Nephron progenitor cell (in vitro differentiated cells): ENCODE measurements around the gene CCDC137.
A peak's percentile ranks its signal among the peaks of the same experiment; 100 is the strongest.
"Not testable (repeated sequence)": the region's sequence is repeated elsewhere in the genome, so short reads cannot be mapped to it uniquely, and the experiment has no call there.

ENCODE experiments used
- DNase-seq: peaks from one replicate; pipeline ENCODE4 v3.0.0; 2021
- H3K27ac Mint-ChIP-seq: 2 replicates; pipeline ENCODE4 v1.8.0; 2021; ENCODE audit warnings: mild to moderate bottlenecking, moderate library complexity, mixed read lengths
- H3K27me3 Mint-ChIP-seq: 2 replicates; pipeline ENCODE4 v1.8.0; 2021; ENCODE audit warnings: mild to moderate bottlenecking, low read depth, mixed read lengths; ENCODE audit not compliant: poor library complexity
- H3K36me3 Mint-ChIP-seq: 2 replicates; pipeline ENCODE4 v1.8.0; 2021; ENCODE audit warnings: low read depth, mixed read lengths
- H3K4me1 Mint-ChIP-seq: 2 replicates; pipeline ENCODE4 v1.8.0; 2021; ENCODE audit warnings: mixed read lengths
- H3K4me3 Mint-ChIP-seq: 2 replicates; pipeline ENCODE4 v1.8.0; 2021; ENCODE audit warnings: mild to moderate bottlenecking, moderate library complexity, mixed read lengths
- H3K9me3 Mint-ChIP-seq: 2 replicates; pipeline ENCODE4 v1.8.0; 2021; ENCODE audit warnings: mild to moderate bottlenecking, moderate library complexity, mixed read lengths
- TF ChIP-seq, protein P1 (sequence below): fragments of 200-600 bp; sonication (generic); IDR thresholded peaks from 2 replicates; pipeline ENCODE4 v1.5.0; 2021; ENCODE audit warnings: antibody characterized with exemption

CCDC137 gene

GRCh38 chr17:81666342-81667191 is at the start of gene CCDC137, which contains the start of gene OXLD1:
TSS of gene CCDC137 (plus strand) at chr17:81666737. CDS start at chr17:81666767, 30 bp downstream.
TSS of gene OXLD1 (minus strand) at chr17:81666605. CDS start at chr17:81666577, 28 bp downstream.
- peaks cover 40% of the 10 kb centered on the region for H3K36me3 Mint-ChIP-seq
- TF ChIP-seq, protein P1, sequence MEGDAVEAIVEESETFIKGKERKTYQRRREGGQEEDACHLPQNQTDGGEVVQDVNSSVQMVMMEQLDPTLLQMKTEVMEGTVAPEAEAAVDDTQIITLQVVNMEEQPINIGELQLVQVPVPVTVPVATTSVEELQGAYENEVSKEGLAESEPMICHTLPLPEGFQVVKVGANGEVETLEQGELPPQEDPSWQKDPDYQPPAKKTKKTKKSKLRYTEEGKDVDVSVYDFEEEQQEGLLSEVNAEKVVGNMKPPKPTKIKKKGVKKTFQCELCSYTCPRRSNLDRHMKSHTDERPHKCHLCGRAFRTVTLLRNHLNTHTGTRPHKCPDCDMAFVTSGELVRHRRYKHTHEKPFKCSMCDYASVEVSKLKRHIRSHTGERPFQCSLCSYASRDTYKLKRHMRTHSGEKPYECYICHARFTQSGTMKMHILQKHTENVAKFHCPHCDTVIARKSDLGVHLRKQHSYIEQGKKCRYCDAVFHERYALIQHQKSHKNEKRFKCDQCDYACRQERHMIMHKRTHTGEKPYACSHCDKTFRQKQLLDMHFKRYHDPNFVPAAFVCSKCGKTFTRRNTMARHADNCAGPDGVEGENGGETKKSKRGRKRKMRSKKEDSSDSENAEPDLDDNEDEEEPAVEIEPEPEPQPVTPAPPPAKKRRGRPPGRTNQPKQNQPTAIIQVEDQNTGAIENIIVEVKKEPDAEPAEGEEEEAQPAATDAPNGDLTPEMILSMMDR = no peak
- DNase-seq = peak; percentile 96
- no peaks in the 10 kb centered on the region for H3K27me3 Mint-ChIP-seq
- H3K27ac Mint-ChIP-seq = peak within 1 kb of the TSS; percentile 78
- H3K9me3 Mint-ChIP-seq = no peaks in the 10 kb centered on the region
- peaks cover 36% of the 10 kb centered on the region for H3K4me1 Mint-ChIP-seq
- H3K4me3 Mint-ChIP-seq = peak within 1 kb of the TSS; percentile 95

DNA sequence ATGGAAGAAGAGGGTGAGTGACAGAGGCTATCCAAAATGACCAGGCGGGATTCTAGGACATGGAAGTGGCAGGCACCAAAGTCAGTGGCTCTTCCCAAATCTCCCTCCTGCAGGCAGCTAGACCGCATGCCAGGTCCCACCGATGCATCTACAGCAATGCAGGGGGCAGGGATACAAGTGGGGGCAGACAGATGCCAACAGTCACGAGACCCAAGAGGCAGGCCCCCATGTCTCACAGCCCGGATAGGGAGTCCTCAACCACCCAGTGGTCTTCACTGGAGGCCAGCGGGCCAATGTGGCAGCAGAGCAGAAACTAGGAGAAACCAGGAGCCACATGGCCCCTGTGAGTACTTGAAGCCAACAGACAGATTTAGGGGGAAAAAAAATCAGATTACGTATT is 49.7 kb upstream of the CCDC137 start:
- TF ChIP-seq, protein P1 = no peak
- H3K4me1 Mint-ChIP-seq = no peaks in the 10 kb centered on the region
- no peak overlapping the region for H3K4me3 Mint-ChIP-seq
- H3K36me3 Mint-ChIP-seq = peaks cover 96% of the 10 kb centered on the region
- no peak overlapping the region for H3K27ac Mint-ChIP-seq
- H3K27me3 Mint-ChIP-seq = no peaks in the 10 kb centered on the region
- DNase-seq = no peak
- peaks cover 18% of the 10 kb centered on the region for H3K9me3 Mint-ChIP-seq

DNA sequence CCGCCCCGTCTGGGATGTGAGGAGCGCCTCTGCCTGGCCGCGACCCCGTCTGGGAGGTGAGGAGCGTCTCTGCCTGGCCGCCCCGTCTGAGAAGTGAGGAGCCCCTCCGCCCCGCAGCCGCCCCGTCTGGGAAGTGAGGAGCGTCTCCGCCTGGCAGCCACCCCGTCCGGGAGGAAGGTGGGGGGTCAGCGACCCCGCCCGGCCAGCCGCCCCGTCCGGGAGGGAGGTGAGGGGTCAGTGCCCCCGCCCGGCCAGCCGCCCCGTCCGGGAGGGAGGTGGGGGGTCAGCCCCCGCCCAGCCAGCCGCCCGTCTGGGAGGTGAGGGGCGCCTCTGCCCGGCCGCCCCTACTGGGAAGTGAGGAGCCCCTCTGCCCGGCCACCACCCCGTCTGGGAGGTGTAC is 48.2 kb upstream of the CCDC137 start:
- H3K27ac Mint-ChIP-seq, DNase-seq, H3K4me3 Mint-ChIP-seq, H3K27me3 Mint-ChIP-seq, H3K4me1 Mint-ChIP-seq: not testable (repeated sequence)
- H3K9me3 Mint-ChIP-seq = peaks cover 18% of the 10 kb centered on the region
- peaks cover 90% of the 10 kb centered on the region for H3K36me3 Mint-ChIP-seq

DNA sequence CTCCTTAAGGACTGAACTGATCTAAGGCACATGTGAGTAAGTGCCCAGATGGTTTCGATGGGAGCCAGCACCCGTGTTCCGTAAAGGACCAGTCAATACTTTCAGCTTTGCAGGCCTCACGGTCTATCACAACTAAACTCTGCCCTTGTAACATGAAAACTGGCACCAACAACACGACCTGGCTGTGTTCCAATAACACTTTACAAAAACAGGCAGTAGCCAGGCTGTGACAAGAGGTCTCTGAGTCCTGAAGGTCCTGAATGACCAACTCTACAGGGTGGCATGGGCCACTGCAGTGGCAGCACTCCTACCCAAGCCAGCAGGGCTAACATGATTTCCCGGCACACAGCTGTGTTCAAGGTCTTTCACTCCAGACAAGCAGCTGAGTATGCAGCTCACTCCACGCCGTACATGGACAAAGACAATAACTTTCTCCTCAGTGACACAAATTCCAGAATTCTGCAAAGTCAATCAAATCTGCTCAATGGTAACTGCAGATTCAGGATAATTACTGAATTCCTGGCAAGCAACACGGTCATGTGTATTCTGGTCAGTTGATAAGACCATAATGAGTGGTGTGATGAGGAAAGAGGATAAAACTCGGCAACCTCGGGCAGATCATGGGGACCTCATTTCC is 44.9 kb upstream of the CCDC137 start:
- no peaks in the 10 kb centered on the region for H3K27me3 Mint-ChIP-seq
- H3K4me1 Mint-ChIP-seq = no peaks in the 10 kb centered on the region
- no peak overlapping the region for H3K4me3 Mint-ChIP-seq
- no peak overlapping the region for H3K27ac Mint-ChIP-seq
- no peak for DNase-seq
- peaks cover 33% of the 10 kb centered on the region for H3K9me3 Mint-ChIP-seq
- peaks cover 88% of the 10 kb centered on the region for H3K36me3 Mint-ChIP-seq
- TF ChIP-seq, protein P1 = no peak

DNA sequence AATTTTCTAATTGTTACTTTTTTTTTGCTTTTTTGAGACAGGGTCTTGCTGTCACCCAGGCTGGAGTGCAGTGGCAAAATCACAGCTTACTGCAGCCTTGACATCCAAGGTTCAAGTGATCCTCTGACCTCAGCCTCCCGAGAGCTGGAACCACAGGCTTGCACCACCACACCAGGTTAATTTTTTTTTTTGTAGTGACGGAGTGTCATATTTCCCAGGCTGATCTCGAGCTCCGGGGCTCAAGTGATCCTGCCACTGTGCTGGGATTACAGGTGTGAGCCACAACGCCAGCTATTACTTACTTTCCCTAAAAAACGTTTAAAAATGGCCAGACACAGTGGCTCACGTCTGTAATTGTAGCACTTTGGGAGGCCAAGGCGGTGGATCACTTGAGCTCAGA is 36.3 kb upstream of the CCDC137 start:
- H3K4me3 Mint-ChIP-seq = no peak overlapping the region
- peak overlapping the region; percentile 36 for H3K27ac Mint-ChIP-seq
- peaks cover 3% of the 10 kb centered on the region for H3K4me1 Mint-ChIP-seq
- no peaks in the 10 kb centered on the region for H3K27me3 Mint-ChIP-seq
- peaks cover 10% of the 10 kb centered on the region for H3K9me3 Mint-ChIP-seq
- peaks cover 64% of the 10 kb centered on the region for H3K36me3 Mint-ChIP-seq
- no peak for DNase-seq
- TF ChIP-seq, protein P1 = no peak

DNA sequence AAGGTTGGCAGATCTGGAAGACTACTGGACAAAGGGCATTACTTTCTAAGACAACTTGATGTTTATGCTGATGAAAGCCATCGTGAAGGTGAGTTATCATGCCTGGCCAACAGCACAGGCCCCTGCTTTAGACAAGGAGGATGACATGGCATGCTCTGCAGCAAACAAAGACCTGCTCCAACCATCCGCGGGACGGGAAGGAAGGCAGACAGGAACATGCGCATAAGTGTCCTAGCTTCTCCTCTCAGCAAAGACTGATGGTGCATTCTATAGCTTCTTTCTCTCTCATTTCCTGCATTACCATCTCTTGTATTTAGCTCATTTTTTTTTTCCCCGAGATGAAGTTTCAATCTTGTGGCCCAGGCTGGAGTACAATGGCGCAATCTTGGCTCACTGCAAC is 35.1 kb upstream of the CCDC137 start:
- peaks cover under 1% of the 10 kb centered on the region for H3K9me3 Mint-ChIP-seq
- H3K27ac Mint-ChIP-seq = peak overlapping the region; percentile 60
- H3K4me1 Mint-ChIP-seq = peaks cover 15% of the 10 kb centered on the region
- peaks cover 52% of the 10 kb centered on the region for H3K36me3 Mint-ChIP-seq
- TF ChIP-seq, protein P1 = no peak
- DNase-seq = no peak
- no peak overlapping the region for H3K4me3 Mint-ChIP-seq
- H3K27me3 Mint-ChIP-seq = peaks cover 3% of the 10 kb centered on the region
